ENCODE data around the gene STAT5A. TPM values are rescaled to one million over a fixed set of nuclear protein-coding genes. Genes with fewer than 3 reads are reported as not detected.

The STAT5A gene
- total RNA-seq, 1 experiment from 2014 or later: 6.4 TPM

GRCh38 chr17:42308446-42308845, 20.1 kb downstream of the STAT5A start:
- H3K14ac ChIP-seq (ENCODE audit: insufficient read depth, low read length): no peak overlapping the region; the same call in 1 of the 2 replicates
- H2BK5ac ChIP-seq (ENCODE audit: insufficient read length, low read length): no peak overlapping the region
- Mint-ChIP-seq H3K4me3 (no peak overlapping the region; a peak in 1 of 5 replicates), H3K4me1 (peaks cover 29 to 31% of the 10 kb centered on the region in 2 experiments), H3K9me3 (no peaks in the 10 kb centered on the region), H3K27ac (no peak overlapping the region), H3K27me3 (ENCODE audit: low read depth) (peaks cover 7% of the 10 kb centered on the region), H3K36me3 (ENCODE audit: insufficient read depth in 1 of 3, low read depth in 3 of 3) (peaks cover 2 to 13% (median 5%) of the 10 kb centered on the region in 3 experiments; a peak in 4 of 7 replicates)
- no peak overlapping the region for H3K9ac ChIP-seq (ENCODE audit: extremely low read depth, insufficient read length, low read length)
- TF ChIP-seq CTCF (conservative IDR thresholded peaks at IDR 0.05): no peak
- H4K5ac ChIP-seq (ENCODE audit: insufficient read length, low read depth, low read length): no peak overlapping the region
- H3K27ac ChIP-seq (ENCODE audit: insufficient read length, low read depth, low read length): no peak overlapping the region
- H2BK15ac ChIP-seq (ENCODE audit: low read depth, low read length): no peak overlapping the region
- no peaks in the 10 kb centered on the region for H3K79me1 ChIP-seq (ENCODE audit: insufficient read depth, low read depth, low read length, poor library complexity, severe bottlenecking)
- H3K4me2 ChIP-seq (ENCODE audit: insufficient read depth, insufficient read length, low read length): no peak overlapping the region
- no peaks in the 10 kb centered on the region for H3K27me3 ChIP-seq (ENCODE audit: insufficient read depth, low read length)
- H2BK120ac ChIP-seq (ENCODE audit: low read depth, low read length, poor library complexity, severe bottlenecking): no peak overlapping the region
- no peak overlapping the region for H3K56ac ChIP-seq (ENCODE audit: insufficient read length, low read depth, low read length)
- no peak overlapping the region for H3K23ac ChIP-seq (ENCODE audit: insufficient read length, low read depth, low read length)
- H4K8ac ChIP-seq (replicated peaks; ENCODE audit: insufficient read length, low read depth, low read length): no peak overlapping the region
- no peak overlapping the region for H2AFZ ChIP-seq (ENCODE audit: low read length)
- no peak overlapping the region for H3T11ph ChIP-seq (ENCODE audit: low read length)
- no peak for DNase-seq
- no CpG with 5 or more reads among the region's 7 CpGs for WGBS (ENCODE audit: extremely low coverage, insufficient read length, low lambda C conversion rate)
- H3K4me1 ChIP-seq (ENCODE audit: insufficient read depth, low read length): peaks cover 2% of the 10 kb centered on the region; the same call in 1 of the 2 replicates
- H2BK12ac ChIP-seq (ENCODE audit: insufficient read length, low read depth, low read length): no peak overlapping the region
- H2BK20ac ChIP-seq (ENCODE audit: low read depth, low read length, poor library complexity, severe bottlenecking): no peak overlapping the region
- H4K91ac ChIP-seq (ENCODE audit: insufficient read length, low read depth, low read length): no peak overlapping the region
- H3K4ac ChIP-seq (ENCODE audit: low read depth, low read length): no peak overlapping the region
- H2AK5ac ChIP-seq (ENCODE audit: insufficient read length, low read length): no peak overlapping the region
- no peaks in the 10 kb centered on the region for H3K23me2 ChIP-seq (ENCODE audit: insufficient read length, low read depth, low read length, poor library complexity, severe bottlenecking)
- no peak overlapping the region for H3K18ac ChIP-seq (ENCODE audit: insufficient read length, low read depth, low read length)
- H3K79me2 ChIP-seq (ENCODE audit: insufficient read depth, low read length): no peaks in the 10 kb centered on the region
- no peaks in the 10 kb centered on the region for H4K20me1 ChIP-seq (ENCODE audit: control insufficient read depth, insufficient read depth, insufficient read length)
- no peaks in the 10 kb centered on the region for H3K9me3 ChIP-seq (ENCODE audit: control insufficient read depth, low read depth, low read length)
